ENCODE results near the gene MED13. TPM values are rescaled to one million over a fixed set of nuclear protein-coding genes. Genes with fewer than 3 reads are reported as not detected.

Gene MED13
- total and polyA plus RNA-seq, 9 of the 15 experiments (the other 6 are each of a cell fraction or from before 2014, with no cell fraction given): 5.4 to 48.4 (median 28.2) TPM

GRCh38 chr17:62008294-62008693, 56.8 kb downstream of the MED13 start (continued):
- TF ChIP-seq, protein P1, sequence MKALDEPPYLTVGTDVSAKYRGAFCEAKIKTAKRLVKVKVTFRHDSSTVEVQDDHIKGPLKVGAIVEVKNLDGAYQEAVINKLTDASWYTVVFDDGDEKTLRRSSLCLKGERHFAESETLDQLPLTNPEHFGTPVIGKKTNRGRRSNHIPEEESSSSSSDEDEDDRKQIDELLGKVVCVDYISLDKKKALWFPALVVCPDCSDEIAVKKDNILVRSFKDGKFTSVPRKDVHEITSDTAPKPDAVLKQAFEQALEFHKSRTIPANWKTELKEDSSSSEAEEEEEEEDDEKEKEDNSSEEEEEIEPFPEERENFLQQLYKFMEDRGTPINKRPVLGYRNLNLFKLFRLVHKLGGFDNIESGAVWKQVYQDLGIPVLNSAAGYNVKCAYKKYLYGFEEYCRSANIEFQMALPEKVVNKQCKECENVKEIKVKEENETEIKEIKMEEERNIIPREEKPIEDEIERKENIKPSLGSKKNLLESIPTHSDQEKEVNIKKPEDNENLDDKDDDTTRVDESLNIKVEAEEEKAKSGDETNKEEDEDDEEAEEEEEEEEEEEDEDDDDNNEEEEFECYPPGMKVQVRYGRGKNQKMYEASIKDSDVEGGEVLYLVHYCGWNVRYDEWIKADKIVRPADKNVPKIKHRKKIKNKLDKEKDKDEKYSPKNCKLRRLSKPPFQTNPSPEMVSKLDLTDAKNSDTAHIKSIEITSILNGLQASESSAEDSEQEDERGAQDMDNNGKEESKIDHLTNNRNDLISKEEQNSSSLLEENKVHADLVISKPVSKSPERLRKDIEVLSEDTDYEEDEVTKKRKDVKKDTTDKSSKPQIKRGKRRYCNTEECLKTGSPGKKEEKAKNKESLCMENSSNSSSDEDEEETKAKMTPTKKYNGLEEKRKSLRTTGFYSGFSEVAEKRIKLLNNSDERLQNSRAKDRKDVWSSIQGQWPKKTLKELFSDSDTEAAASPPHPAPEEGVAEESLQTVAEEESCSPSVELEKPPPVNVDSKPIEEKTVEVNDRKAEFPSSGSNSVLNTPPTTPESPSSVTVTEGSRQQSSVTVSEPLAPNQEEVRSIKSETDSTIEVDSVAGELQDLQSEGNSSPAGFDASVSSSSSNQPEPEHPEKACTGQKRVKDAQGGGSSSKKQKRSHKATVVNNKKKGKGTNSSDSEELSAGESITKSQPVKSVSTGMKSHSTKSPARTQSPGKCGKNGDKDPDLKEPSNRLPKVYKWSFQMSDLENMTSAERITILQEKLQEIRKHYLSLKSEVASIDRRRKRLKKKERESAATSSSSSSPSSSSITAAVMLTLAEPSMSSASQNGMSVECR (CRISPR knock-in tag; IDR thresholded peaks at IDR 0.05): no peak
- TF ChIP-seq, protein P2, sequence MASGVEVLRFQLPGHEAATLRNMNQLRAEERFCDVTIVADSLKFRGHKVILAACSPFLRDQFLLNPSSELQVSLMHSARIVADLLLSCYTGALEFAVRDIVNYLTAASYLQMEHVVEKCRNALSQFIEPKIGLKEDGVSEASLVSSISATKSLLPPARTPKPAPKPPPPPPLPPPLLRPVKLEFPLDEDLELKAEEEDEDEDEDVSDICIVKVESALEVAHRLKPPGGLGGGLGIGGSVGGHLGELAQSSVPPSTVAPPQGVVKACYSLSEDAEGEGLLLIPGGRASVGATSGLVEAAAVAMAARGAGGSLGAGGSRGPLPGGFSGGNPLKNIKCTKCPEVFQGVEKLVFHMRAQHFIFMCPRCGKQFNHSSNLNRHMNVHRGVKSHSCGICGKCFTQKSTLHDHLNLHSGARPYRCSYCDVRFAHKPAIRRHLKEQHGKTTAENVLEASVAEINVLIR (CRISPR knock-in tag; IDR thresholded peaks at IDR 0.05): no peak
- no peak for TF ChIP-seq LCOR (CRISPR knock-in tag; IDR thresholded peaks at IDR 0.05)
- no peak for TF ChIP-seq TFE3 (CRISPR knock-in tag; IDR thresholded peaks at IDR 0.05)
- no peak for TF ChIP-seq HES1 (IDR thresholded peaks at IDR 0.05; ENCODE audit: low read depth)
- no peak for TF ChIP-seq CCNT2 (IDR thresholded peaks at IDR 0.05; ENCODE audit: borderline replicate concordance, extremely low read depth, insufficient read length, low read depth, low read length)
- TF ChIP-seq FOXM1 (IDR thresholded peaks at IDR 0.05; ENCODE audit: low read depth): no peak
- no peak for TF ChIP-seq FOXM1 (CRISPR knock-in tag; IDR thresholded peaks at IDR 0.05; ENCODE audit: low read depth)
